Common myeloid progenitor, CD34-positive (primary cell): ENCODE results near the gene UGT1A6.

Experiments
- CTCF ChIA-PET: fragments of 350-600 bp; sonication (Branson Sonifier 250); formaldehyde crosslinking; loops from one replicate; lab custom pipeline; 2021; ENCODE audit warnings: antibody characterized with exemption; lab: Charles Lee
- POLR2A ChIA-PET: fragments of 350-600 bp; sonication (Branson Sonifier 250); formaldehyde crosslinking; loops from one replicate; lab custom pipeline; 2021; ENCODE audit warnings: antibody characterized with exemption; lab: Charles Lee
- DNase-seq, 3 donors: peaks; one replicate each; pipeline versions ENCODE4 v3.0.0 to v3.0.0-alpha.2; 2013
- H3K27ac ChIP-seq, 2 experiments: 1 replicate in 1 of 2; 2 replicates in 1 of 2; pipeline ENCODE4 v1.7.0; 2013; ENCODE audit warnings: inconsistent platforms in 2 of 2, low read length in 2 of 2, mild to moderate bottlenecking in 2 of 2, low read depth in 1 of 2, moderate library complexity in 1 of 2; ENCODE audit not compliant: severe bottlenecking in 2 of 2, insufficient read depth in 1 of 2, poor library complexity in 1 of 2
- H3K27me3 ChIP-seq, 5 experiments: replicated peaks in 2 of 5; 1 replicate in 3 of 5; 2 replicates in 2 of 5; pipeline versions ENCODE4 v1.6.1 to v1.7.0; 2013; ENCODE audit warnings: low read length in 4 of 5, mild to moderate bottlenecking in 2 of 5, moderate library complexity in 2 of 5, inconsistent platforms in 1 of 5; ENCODE audit not compliant: insufficient read depth in 5 of 5, control insufficient read depth in 4 of 5
- H3K36me3 ChIP-seq, 4 experiments: 1 replicate in 2 of 4; 2 replicates in 2 of 4; pipeline versions ENCODE4 v1.6.1 to v1.7.0; 2013; ENCODE audit warnings: low read length in 3 of 4, control low read depth in 1 of 4, mild to moderate bottlenecking in 1 of 4; ENCODE audit not compliant: control insufficient read depth in 4 of 4, insufficient read depth in 4 of 4
- H3K4me1 ChIP-seq, 4 experiments: 1 replicate in 3 of 4; 2 replicates in 1 of 4; pipeline versions ENCODE4 v1.6.1 to v1.7.1; 2013; ENCODE audit warnings: low read length in 3 of 4, mild to moderate bottlenecking in 3 of 4, control low read depth in 1 of 4, inconsistent platforms in 1 of 4, moderate library complexity in 1 of 4; ENCODE audit not compliant: control insufficient read depth in 4 of 4, insufficient read depth in 4 of 4; ENCODE audit errors: control extremely low read depth in 1 of 4
- H3K4me3 ChIP-seq, 7 experiments: 1 replicate in 4 of 7; 2 replicates in 3 of 7; pipeline versions ENCODE4 v1.5.1 to v1.7.0; 2013; ENCODE audit warnings: mild to moderate bottlenecking in 7 of 7, low read length in 6 of 7, moderate library complexity in 6 of 7, inconsistent platforms in 2 of 7, low read depth in 2 of 7, control low read depth in 1 of 7; ENCODE audit not compliant: insufficient read depth in 4 of 7, control insufficient read depth in 1 of 7; ENCODE audit errors: extremely low read depth in 1 of 7
- H3K9me3 ChIP-seq, 5 experiments: 1 replicate in 4 of 5; 2 replicates in 1 of 5; pipeline versions ENCODE4 v1.6.1 to v1.7.1; 2013; ENCODE audit warnings: low read length in 4 of 5, mild to moderate bottlenecking in 2 of 5, inconsistent platforms in 1 of 5, low read depth in 1 of 5, moderate library complexity in 1 of 5; ENCODE audit not compliant: control insufficient read depth in 4 of 5, insufficient read depth in 2 of 5; ENCODE audit errors: control extremely low read depth in 1 of 5
- WGBS: methylation state at CpG from one replicate; pipeline ENCODE4 v1.1.5; 2013; ENCODE audit not compliant: insufficient coverage; 5-methylcytosine and 5-hydroxymethylcytosine counted together

UGT1A6 gene

DNA sequence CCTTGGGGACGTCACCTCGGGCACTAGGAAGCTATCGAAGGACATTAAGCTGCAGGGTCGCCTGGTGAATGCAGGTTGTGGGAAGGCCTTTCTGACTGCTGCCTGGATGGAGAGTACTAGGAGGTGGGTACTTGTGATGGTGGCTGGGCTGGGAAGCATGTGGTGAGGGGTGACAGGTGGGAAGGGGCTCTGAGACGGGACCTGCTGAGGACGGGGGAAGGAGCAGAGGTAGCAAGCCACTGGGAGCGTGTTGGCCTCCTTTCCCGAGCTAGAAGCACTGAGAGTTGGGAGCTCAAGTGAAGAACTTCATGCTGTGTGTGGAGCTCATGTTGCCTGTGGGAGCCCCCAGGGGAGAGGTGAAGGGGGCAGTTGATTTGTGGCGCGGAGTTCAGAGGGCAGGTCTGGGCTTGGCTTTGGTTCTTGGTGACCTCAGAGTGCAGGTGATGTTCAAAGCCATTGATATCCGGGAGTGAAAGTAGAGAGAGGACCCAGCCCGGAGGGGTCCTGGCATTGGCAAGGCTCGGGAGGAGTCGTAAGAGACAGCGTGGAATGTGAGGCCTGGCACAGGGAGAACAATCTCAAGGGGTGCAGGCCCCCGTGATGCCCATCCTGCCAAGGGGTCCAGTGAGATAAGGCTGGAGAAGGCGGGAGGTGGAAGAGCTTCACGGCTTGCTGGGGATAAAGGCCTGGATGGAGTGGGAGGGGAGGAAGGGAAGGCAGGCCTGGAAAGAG lies 98.6 kb downstream of the UGT1A6 start:
- Histone ChIP-seq H3K9me3 (no peaks in the 10 kb centered on the region), H3K27ac (no peak overlapping the region), H3K4me1 (no peaks in the 10 kb centered on the region), H3K36me3 (no peaks in the 10 kb centered on the region), H3K4me3 (no peak overlapping the region), H3K27me3 (peaks cover 0 to 4% (median 0%) of the 10 kb centered on the region in 5 experiments)
- ChIA-PET POLR2A (no interaction called here), CTCF (no interaction called here)
- no peak for DNase-seq
- WGBS: 94% methylated on average over 16 of the region's 18 CpGs

DNA sequence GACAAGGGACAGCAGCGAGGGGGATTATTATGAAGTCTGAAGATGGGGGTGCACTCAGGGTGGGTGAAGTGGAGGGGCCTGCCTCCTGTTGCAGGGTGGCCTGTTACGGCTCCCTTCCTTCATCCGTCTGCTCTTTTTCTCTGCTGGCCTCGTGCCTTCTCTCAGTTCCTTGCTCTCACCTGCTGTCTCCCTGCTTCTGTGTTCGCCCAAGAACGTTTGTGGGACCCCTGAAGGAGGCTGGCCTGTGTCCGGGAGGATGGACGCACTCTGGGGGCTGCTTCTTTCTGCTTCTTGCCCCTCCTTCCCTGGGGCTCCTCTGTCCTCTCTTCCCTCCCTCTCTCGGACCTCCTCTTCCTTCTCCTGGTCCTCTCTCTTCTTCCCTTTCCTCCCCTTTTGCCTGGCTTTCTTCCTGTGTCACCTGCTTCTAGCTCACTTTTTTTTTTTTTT lies 99.2 kb downstream of the UGT1A6 start:
- H3K4me1 ChIP-seq: no peaks in the 10 kb centered on the region
- POLR2A ChIA-PET: no interaction called here
- H3K4me3 ChIP-seq: no peak overlapping the region
- no peaks in the 10 kb centered on the region for H3K9me3 ChIP-seq
- DNase-seq: no peak
- H3K27me3 ChIP-seq: peaks cover 0 to 4% (median 0%) of the 10 kb centered on the region in 5 experiments
- H3K27ac ChIP-seq: no peak overlapping the region
- 94% methylated on average over 9 of the region's 9 CpGs for WGBS
- CTCF ChIA-PET: no interaction called here
- no peaks in the 10 kb centered on the region for H3K36me3 ChIP-seq

DNA sequence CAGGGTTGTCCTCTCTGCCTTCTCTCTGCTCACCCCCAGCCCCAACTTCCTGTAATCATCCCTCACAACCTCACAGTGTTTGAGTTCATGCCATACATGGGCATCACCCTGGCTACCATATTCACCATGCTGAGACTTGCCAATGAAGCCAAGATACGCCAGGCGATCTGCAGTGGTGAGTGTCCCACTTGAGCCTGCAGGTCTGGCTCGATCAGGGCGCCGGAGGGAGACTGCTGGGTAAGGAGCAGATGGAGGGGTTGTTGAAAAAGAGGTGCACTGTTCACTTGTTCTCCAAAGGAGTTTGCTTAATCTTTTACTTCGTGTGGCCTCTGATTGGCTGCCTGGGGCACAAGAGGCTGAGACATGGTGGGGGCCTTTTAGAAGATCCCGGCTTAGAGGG lies 100.0 kb downstream of the UGT1A6 start:
- no peaks in the 10 kb centered on the region for H3K9me3 ChIP-seq
- no peak overlapping the region for H3K27ac ChIP-seq
- no peak overlapping the region for H3K4me3 ChIP-seq
- no peaks in the 10 kb centered on the region for H3K4me1 ChIP-seq
- CTCF ChIA-PET: no interaction called here
- H3K36me3 ChIP-seq: no peaks in the 10 kb centered on the region
- POLR2A ChIA-PET: no interaction called here
- WGBS: 98% methylated on average over 7 of the region's 7 CpGs
- peaks cover 0 to 4% (median 0%) of the 10 kb centered on the region in 5 experiments for H3K27me3 ChIP-seq
- no peak for DNase-seq

DNA sequence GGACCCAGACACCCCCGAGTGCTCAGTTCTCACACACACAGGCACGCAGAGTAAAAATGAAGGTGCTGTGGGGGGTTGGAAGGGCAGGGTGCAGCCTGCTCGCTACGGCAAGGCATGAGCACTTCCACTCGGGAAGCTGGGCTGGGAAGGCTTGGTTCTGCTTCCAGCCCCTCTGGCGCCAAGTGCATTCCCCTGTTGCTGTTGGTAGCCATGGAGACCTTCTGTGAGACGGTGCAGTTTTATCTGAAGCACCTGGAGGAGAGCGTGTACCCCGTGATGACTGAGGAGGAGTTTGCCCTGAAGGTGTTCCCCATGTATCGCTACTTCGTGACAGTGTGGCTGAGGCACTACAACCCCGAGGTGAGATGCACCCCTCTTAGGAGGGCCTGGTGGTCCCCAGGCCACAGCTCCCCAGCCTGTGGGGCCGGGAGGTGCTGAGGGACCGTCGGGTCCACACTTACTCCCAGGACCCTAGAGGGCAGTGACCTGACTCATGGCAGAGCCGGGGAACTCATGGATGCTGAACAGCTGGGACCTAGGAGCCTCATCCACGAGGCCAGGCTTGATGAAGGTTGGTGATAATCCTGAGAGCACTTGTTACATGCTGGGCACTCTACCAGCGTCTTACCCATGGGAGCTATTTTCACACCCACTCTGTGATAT lies 100.9 kb downstream of the UGT1A6 start:
- no peak for DNase-seq
- no peaks in the 10 kb centered on the region for H3K4me1 ChIP-seq
- WGBS: 86% methylated on average over 16 of the region's 18 CpGs
- H3K9me3 ChIP-seq: no peaks in the 10 kb centered on the region
- peaks cover 0 to 4% (median 0%) of the 10 kb centered on the region in 5 experiments for H3K27me3 ChIP-seq
- no peak overlapping the region for H3K27ac ChIP-seq
- H3K36me3 ChIP-seq: no peaks in the 10 kb centered on the region
- POLR2A ChIA-PET: no interaction called here
- no peak overlapping the region for H3K4me3 ChIP-seq
- CTCF ChIA-PET: no interaction called here

DNA sequence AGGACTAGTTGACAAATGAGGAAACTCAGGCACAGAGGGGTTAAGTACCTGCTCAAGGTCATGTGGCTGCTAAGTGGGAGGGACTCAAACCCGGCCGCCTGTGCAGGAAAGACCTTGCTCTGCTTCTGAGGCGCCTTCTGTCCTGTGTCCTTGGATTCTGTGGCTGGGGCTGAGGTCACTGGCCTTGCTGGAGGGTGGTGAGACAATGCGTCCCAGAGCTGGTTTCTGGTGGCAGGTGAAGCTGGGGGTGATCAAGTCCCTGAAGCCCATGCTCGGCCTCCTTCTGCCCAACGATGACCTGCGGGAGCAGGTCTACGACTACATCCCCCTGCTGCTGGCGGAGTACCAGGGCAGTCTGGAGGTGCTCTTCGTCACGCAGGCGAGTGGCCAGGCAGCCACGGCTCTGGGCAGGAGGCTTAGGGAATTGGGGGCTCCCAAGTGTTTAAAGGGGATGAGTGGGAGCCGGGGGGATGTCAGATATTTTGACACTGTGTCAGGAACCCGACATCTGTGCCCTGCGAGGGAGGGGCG lies 101.5 kb downstream of the UGT1A6 start:
- Histone ChIP-seq H3K27ac (no peak overlapping the region), H3K4me1 (no peaks in the 10 kb centered on the region), H3K27me3 (peaks cover 0 to 4% (median 0%) of the 10 kb centered on the region in 5 experiments), H3K36me3 (no peaks in the 10 kb centered on the region), H3K9me3 (no peaks in the 10 kb centered on the region), H3K4me3 (no peak overlapping the region)
- ChIA-PET POLR2A (no interaction called here), CTCF (no interaction called here)
- WGBS: 87% methylated on average over 16 of the region's 17 CpGs
- no peak for DNase-seq

DNA sequence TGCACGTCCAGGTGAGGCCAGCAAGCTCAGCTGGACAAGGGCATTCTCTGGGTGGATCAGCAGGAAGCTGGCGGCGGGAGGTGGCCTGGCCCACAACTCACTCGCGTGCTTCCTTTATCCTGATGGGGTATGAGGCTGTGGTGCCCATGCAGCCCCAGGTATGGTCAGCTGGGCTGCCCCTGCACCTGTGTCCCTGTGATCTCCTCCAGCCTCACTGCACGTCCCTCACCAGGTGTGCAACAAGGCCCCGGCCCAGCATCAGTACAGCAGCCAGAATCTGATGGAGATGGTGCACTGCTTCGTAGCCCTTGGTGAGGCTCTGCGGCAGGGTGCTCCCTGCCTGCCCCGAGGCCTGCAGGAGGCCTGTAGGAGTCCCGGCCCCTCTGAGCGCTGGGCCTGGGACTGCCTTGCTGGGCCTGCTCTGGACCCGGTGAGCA lies 103.1 kb downstream of the UGT1A6 start:
- POLR2A ChIA-PET: no interaction called here

DNA sequence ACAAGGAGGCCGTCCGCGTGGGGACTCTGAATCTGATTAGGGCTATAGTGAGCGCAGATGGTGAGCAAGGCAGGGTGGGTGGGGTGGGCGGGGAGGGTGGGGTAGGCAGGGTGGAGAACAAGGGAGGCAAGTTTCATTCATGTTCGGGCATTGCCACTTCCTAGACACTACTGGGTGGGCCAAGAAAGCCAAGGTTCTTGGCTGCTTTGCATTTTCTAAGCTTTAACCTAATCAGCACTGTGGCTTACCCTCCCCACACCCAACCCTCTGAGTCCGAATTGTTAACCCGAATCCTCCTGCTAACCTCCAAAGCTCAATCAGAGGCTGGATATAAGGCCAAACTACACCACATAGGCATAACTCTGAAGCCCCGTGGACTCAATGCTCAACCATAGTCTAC lies 103.6 kb downstream of the UGT1A6 start:
- 97% methylated on average over 6 of the region's 9 CpGs for WGBS
- no peak overlapping the region for H3K27ac ChIP-seq
- H3K27me3 ChIP-seq: peaks cover 0 to 4% (median 0%) of the 10 kb centered on the region in 5 experiments
- no peaks in the 10 kb centered on the region for H3K36me3 ChIP-seq
- no peaks in the 10 kb centered on the region for H3K9me3 ChIP-seq
- DNase-seq: no peak
- POLR2A ChIA-PET: no interaction called here
- H3K4me3 ChIP-seq: no peak overlapping the region
- CTCF ChIA-PET: no interaction called here
- no peaks in the 10 kb centered on the region for H3K4me1 ChIP-seq

More for the DNA sequence above, 103.1 kb downstream of the UGT1A6 start:
- CTCF ChIA-PET: no interaction called here
- Histone ChIP-seq H3K27ac (no peak overlapping the region), H3K4me3 (no peak overlapping the region), H3K4me1 (no peaks in the 10 kb centered on the region), H3K9me3 (no peaks in the 10 kb centered on the region), H3K27me3 (peaks cover 0 to 4% (median 0%) of the 10 kb centered on the region in 5 experiments), H3K36me3 (no peaks in the 10 kb centered on the region)
- DNase-seq: no peak
- 97% methylated on average over 13 of the region's 13 CpGs for WGBS
